AG10803 (cell line): ENCODE results near the gene UGT2A3.
"Not testable (repeated sequence)": the region's sequence is repeated elsewhere in the genome, so short reads cannot be mapped to it uniquely, and the experiment has no call there.

Source experiments
- DNase-seq: peaks from one replicate; pipeline ENCODE4 v3.0.0; 2010; ENCODE audit warnings: low read depth
- H3K4me3 ChIP-seq: 2 replicates; pipeline ENCODE4 v1.5.1; 2011; ENCODE audit warnings: mild to moderate bottlenecking, low read length, control low read depth
- TF ChIP-seq, protein P1 (sequence below): conservative IDR thresholded peaks from 2 replicates; pipeline ENCODE4 v1.5.1; 2011; ENCODE audit warnings: mild to moderate bottlenecking, low read length, control low read depth, inconsistent platforms

Gene UGT2A3

DNA sequence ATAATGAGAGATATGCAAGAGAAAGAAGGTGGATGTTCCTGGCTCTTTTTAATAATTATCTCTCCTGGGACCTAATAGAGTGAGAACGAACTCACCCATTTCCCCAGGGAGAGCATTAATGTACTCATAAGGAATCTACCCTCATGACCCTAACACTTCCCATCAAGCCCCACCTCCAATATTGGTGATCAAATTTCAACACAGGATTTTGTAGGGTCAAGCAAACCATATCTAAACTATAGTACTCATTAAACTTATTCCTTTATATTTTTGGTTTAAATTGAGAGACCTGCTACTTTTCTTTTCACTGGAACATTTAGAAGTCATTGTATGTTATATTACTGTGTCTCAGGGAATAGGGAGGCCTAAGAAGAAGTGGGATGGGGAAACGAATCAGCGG, 2.6 kb downstream of the UGT2A3 start:
- no peak for DNase-seq
- H3K4me3 ChIP-seq, result no peak overlapping the region
- TF ChIP-seq, protein P1, sequence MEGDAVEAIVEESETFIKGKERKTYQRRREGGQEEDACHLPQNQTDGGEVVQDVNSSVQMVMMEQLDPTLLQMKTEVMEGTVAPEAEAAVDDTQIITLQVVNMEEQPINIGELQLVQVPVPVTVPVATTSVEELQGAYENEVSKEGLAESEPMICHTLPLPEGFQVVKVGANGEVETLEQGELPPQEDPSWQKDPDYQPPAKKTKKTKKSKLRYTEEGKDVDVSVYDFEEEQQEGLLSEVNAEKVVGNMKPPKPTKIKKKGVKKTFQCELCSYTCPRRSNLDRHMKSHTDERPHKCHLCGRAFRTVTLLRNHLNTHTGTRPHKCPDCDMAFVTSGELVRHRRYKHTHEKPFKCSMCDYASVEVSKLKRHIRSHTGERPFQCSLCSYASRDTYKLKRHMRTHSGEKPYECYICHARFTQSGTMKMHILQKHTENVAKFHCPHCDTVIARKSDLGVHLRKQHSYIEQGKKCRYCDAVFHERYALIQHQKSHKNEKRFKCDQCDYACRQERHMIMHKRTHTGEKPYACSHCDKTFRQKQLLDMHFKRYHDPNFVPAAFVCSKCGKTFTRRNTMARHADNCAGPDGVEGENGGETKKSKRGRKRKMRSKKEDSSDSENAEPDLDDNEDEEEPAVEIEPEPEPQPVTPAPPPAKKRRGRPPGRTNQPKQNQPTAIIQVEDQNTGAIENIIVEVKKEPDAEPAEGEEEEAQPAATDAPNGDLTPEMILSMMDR, result no peak

DNA sequence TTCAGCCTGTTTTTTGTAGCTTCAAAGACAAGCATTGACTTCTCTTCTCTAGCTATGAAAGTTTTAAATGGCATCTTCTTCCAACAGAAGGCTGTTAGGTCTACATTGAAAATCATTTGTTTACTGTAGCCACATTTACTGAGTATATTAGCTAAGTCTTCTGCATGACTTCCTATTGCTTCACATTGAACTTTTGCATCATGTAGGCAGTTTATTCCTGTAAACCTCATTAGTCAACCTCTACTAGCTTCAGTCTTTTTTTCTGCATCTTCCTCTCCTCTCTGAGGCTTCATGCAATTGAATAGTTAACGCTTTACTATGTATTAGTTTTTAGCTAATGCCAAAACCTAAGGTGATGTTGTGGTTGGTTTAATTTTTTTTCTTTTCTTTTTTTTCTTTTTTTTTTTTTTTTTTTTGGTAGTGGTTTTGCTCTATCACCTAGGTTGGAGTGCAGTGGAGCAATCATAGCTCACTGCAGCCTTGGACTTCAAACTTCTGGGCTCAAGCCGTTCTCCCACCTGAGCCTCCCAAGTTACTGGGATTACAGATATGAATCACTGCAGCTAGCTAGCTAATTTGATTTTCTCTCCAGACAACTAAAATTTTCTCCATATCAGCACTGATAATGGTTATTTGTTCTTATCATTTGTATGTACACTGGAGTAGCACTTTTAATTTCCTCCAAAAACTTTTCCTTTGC, 3.4 kb downstream of the UGT2A3 start:
- DNase-seq, result no peak
- no peak overlapping the region for H3K4me3 ChIP-seq
- TF ChIP-seq, protein P1, result no peak

DNA sequence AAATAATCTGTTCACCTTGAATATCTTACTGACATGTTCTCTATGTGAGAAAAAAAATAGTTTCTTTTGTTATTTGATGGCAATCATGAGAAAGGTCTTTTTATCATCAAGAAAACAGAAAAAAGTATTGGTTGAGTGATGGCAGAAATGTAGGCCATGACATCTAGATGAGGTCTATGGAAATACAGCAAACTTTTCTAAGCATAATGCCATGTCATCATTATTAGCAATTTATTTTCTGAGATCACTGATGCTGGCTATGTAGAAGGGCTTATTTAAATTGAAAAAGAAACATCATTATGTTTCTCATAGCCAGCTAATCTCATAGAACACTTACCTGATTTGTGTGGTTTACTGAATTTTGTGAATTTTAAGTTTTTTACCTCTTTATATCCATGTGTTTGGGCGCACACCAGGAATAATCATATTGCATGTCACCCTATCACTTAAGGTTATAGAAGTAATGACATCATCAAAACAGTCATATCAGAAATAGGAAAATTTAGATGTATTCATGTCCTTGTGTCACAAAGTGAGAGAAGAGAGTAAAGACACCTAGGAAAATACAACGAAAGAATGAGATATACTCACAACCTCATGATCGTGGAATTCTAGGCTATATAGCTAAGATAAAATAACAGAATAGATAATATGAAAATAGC, 22.4 kb downstream of the UGT2A3 start:
- TF ChIP-seq, protein P1, result no peak
- no peak for DNase-seq
- H3K4me3 ChIP-seq, result no peak overlapping the region

DNA sequence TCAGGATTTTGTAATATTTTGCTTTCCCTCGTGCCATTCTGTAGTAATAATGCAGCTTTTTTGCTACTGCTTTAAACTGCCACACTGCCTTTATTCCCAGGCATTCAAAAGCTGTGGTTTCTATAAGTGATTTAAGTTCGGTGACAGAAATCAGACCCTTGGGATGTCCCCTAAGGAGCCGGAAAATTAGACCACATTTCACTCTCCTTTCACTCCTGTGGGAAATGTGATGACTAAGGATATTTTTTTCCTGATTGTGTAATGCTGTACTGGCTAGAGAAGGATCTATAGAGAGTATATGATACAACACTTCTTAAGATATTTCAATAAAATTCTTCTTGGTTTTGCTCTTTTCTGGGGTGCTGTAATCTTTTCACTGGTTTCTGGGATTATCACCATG, 24.4 kb downstream of the UGT2A3 start:
- TF ChIP-seq, protein P1, result no peak
- H3K4me3 ChIP-seq, result no peak overlapping the region
- no peak for DNase-seq

DNA sequence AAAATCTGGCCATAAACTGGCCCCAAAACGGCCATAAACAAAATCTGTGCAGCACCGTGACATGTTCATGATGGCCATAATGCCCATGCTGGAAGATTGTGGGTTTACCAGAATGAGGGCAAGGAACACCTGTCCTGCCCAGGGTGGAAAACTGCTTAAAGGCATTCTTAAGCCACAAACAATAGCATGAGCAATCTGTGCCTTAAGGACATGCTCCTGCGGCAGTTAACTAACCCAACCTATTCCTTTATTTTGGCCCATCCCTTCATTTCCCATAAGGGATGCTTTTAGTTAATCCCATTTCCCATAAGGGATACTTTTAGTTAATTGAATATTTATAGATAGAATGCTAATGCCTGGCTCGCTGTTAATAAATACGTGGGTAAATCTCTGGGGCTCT, 29.4 kb downstream of the UGT2A3 start:
- not testable (repeated sequence) for DNase-seq, H3K4me3 ChIP-seq

DNA sequence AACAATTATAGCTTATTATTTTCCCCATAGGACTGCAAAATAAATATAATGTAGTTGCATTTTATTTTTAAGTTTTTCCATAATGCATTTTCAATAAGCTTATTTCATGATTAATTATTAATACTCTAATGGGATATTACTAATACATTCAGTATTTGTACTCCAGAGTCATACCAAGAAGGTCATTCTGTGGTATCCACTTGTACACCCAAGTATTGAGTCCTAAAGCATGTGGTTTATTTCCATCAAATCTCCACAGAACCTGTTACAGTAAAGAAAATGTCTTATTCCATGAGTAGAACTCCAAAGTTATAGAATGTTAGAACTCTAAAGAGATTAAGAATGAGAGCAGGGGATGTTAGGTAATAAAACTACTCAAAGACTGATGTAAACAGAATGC, 30.6 kb downstream of the UGT2A3 start:
- H3K4me3 ChIP-seq, result no peak overlapping the region
- TF ChIP-seq, protein P1, result no peak
- no peak for DNase-seq

DNA sequence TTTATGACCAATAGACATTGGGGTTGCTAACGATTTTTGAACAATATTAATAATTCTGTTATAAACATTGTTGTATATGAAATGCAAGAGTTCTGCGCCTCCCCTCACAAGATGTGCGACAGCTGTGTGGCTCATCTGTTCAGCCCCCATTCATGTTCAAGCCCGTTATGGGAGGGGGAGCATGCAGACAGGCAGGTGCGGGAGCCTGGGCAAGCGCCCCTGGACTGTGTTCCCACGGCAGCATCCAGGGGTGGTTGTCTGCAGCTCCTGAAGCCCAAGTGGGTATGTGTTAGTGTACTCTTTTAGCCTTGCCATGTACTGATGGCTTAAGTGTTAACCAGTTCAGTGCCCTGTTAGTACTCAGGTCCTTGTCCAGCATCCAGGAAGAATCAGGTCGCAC, 34.6 kb downstream of the UGT2A3 start:
- TF ChIP-seq, protein P1, result no peak
- no peak overlapping the region for H3K4me3 ChIP-seq
- no peak for DNase-seq
